DOHH2 (cell line): ENCODE data around the gene CPXM2.

Source experiments
- EZH2phosphoT487 ChIP-seq: fragments of 200-600 bp; sonication (generic); IDR thresholded peaks from 2 replicates; pipeline ENCODE4 v1.6.1; 2017; ENCODE audit warnings: borderline replicate concordance, mild to moderate bottlenecking, antibody characterized with exemption, low read length, moderate library complexity, mixed read lengths
- TF ChIP-seq, protein P1 (sequence below): fragments of 200-600 bp; sonication (generic); IDR thresholded peaks from one replicate; pipeline ENCODE4 v1.5.1; 2014; ENCODE audit warnings: antibody characterized with exemption, mild to moderate bottlenecking, low read depth, low read length; ENCODE audit not compliant: poor library complexity, severe bottlenecking

GRCh38 chr10:123787566-123787965 lies 104.0 kb downstream of the CPXM2 start:
- TF ChIP-seq, protein P1, sequence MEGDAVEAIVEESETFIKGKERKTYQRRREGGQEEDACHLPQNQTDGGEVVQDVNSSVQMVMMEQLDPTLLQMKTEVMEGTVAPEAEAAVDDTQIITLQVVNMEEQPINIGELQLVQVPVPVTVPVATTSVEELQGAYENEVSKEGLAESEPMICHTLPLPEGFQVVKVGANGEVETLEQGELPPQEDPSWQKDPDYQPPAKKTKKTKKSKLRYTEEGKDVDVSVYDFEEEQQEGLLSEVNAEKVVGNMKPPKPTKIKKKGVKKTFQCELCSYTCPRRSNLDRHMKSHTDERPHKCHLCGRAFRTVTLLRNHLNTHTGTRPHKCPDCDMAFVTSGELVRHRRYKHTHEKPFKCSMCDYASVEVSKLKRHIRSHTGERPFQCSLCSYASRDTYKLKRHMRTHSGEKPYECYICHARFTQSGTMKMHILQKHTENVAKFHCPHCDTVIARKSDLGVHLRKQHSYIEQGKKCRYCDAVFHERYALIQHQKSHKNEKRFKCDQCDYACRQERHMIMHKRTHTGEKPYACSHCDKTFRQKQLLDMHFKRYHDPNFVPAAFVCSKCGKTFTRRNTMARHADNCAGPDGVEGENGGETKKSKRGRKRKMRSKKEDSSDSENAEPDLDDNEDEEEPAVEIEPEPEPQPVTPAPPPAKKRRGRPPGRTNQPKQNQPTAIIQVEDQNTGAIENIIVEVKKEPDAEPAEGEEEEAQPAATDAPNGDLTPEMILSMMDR = no peak
- TF ChIP-seq EZH2phosphoT487 = no peak
